Kidney epithelial cell (primary cell): Measurements from ENCODE around the gene MT1M. TPM values are rescaled to one million over a fixed set of nuclear protein-coding genes. Genes with fewer than 3 reads are reported as not detected.

Source experiments
- DNase-seq: peaks from one replicate; pipeline ENCODE4 v3.0.0-alpha.2; 2010; ENCODE audit warnings: low read depth
- H3K27me3 ChIP-seq: 2 replicates; pipeline ENCODE4 v1.6.0; 2011; ENCODE audit warnings: low read length; ENCODE audit not compliant: control insufficient read depth, insufficient read depth
- H3K36me3 ChIP-seq: 2 replicates; pipeline ENCODE4 v1.5.1; 2011; ENCODE audit warnings: low read length; ENCODE audit not compliant: control insufficient read depth, insufficient read depth
- H3K4me3 ChIP-seq: 2 replicates; pipeline ENCODE4 v1.5.1; 2011; ENCODE audit warnings: low read depth, mild to moderate bottlenecking, control low read depth, low read length
- CTCF ChIP-seq: IDR thresholded peaks from 2 replicates; pipeline ENCODE4 v1.5.1; 2011; ENCODE audit warnings: mild to moderate bottlenecking, moderate library complexity, low read length, control low read depth, inconsistent platforms; ENCODE audit not compliant: insufficient read depth, poor library complexity, severe bottlenecking
- total RNA-seq: library from RNA; depleted of rRNA; stranded (reverse); fragments of >200 nt; gene quantifications from 2 replicates; pipeline ENCODE4 v1.2.3, GENCODE V29; 2015

Gene MT1M
- total RNA-seq, 1 donor from 2014 or later: 1.9 TPM

GRCh38 chr16:56629531-56629930 is 2.9 kb upstream of the MT1M start:
- DNase-seq: no peak
- Histone ChIP-seq H3K4me3 (no peak overlapping the region), H3K27me3 (peaks cover 16% of the 10 kb centered on the region), H3K36me3 (no peaks in the 10 kb centered on the region)
- no peak for TF ChIP-seq CTCF

DNA sequence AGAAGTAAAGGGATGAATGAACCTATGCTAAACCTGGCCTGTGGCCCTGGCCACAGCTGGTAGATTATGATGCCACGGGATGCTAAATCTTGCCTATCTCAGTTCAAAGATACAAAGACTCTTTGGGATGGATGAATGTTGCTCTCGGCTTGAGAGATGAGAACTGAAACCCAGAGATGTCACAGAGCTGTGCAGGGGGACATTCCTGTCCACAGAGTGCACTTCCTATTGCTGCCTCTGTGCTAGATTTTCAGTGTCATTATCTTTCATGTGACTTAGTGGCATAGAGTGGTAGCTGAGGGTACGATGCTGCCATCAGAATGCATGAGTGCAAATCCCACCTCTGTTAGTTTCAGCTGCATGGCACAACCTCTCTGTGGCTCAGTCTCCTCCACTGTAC is 2.3 kb upstream of the MT1M start:
- no peak overlapping the region for H3K4me3 ChIP-seq
- H3K36me3 ChIP-seq: no peaks in the 10 kb centered on the region
- TF ChIP-seq CTCF: no peak
- peaks cover 22% of the 10 kb centered on the region for H3K27me3 ChIP-seq
- no peak for DNase-seq

DNA sequence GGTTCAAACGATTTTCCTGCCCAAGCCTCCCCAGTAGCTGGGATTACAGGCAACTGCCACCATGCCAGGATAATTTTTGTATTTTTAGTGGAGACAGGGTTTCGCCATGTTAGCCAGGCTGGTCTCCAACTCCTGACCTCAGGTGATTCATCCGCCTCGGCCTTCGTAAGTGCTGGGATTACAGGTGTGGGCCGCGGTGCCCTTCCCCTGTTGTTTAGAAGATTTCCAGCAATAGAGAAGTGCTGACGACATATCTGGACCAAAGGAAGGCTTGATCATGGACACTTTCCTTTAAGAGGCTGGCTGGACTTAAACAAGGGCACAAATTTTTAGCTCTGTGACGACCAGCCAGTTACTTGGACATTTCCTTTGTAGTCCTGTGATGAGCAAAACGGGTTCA is 1.3 kb upstream of the MT1M start:
- peaks cover 32% of the 10 kb centered on the region for H3K27me3 ChIP-seq
- H3K4me3 ChIP-seq: no peak overlapping the region
- TF ChIP-seq CTCF: no peak
- DNase-seq: no peak
- no peaks in the 10 kb centered on the region for H3K36me3 ChIP-seq

- Histone ChIP-seq H3K36me3 (no peaks in the 10 kb centered on the region), H3K4me3 (peak overlapping the region; percentile 36), H3K27me3 (peaks cover 38% of the 10 kb centered on the region)
- no peak for DNase-seq
- no peak for TF ChIP-seq CTCF
These were observed 665 bp upstream of the MT1M start for GRCh38 chr16:56631832-56632155.

- no peak overlapping the region for H3K4me3 ChIP-seq
- DNase-seq: no peak
- no peaks in the 10 kb centered on the region for H3K36me3 ChIP-seq
- H3K27me3 ChIP-seq: peaks cover 44% of the 10 kb centered on the region
- TF ChIP-seq CTCF: no peak
These were observed 448 bp downstream of the MT1M start for GRCh38 chr16:56632848-56633365.

DNA sequence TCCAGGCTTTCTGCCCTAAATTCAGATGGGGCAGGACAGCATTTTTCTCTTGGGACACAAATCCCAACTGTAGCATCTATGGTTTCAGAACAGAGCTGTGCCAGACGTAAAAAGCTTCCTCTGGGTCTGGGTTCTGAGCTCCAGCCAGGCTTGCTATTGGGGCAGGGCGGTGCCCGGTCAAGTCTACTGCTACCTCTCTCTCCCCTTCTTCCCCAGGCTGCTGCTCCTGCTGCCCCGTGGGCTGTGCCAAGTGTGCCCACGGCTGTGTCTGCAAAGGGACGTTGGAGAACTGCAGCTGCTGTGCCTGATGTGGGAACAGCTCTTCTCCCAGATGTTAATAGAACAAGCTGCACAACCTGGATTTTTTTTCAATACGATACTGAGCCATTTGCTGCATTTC is 1.1 kb downstream of the MT1M start:
- TF ChIP-seq CTCF: no peak
- Histone ChIP-seq H3K4me3 (no peak overlapping the region), H3K36me3 (no peaks in the 10 kb centered on the region), H3K27me3 (peaks cover 49% of the 10 kb centered on the region)
- DNase-seq: no peak
